Smooth muscle cell (in vitro differentiated cells): Measurements from ENCODE around the gene SUPT3H. TPM values are rescaled to one million over a fixed set of nuclear protein-coding genes. Genes with fewer than 3 reads are reported as not detected.
"Not testable (repeated sequence)": the region's sequence is repeated elsewhere in the genome, so short reads cannot be mapped to it uniquely, and the experiment has no call there.

Experiments used
- DNase-seq: peaks from one replicate; lab custom pipeline; 2025; ENCODE audit not compliant: unreplicated experiment; lab: John Stamatoyannopoulos, UW
- H2AFZ ChIP-seq: fragments of 200-600 bp; sonication (generic); 2 replicates; pipeline ENCODE4 v1.6.0; 2016; ENCODE audit warnings: antibody characterized with exemption, low read depth, mild to moderate bottlenecking
- H3F3A ChIP-seq: fragments of 200-600 bp; sonication (generic); 2 replicates; pipeline ENCODE4 v1.6.0; 2017; ENCODE audit warnings: antibody characterized with exemption, low read depth
- H3K27ac ChIP-seq: fragments of 200-600 bp; sonication (generic); 2 replicates; pipeline ENCODE4 v1.5.1; 2016; ENCODE audit warnings: low read depth, mild to moderate bottlenecking
- H3K27me3 ChIP-seq: fragments of 200-600 bp; sonication (generic); 2 replicates; pipeline ENCODE4 v1.6.1; 2016; ENCODE audit warnings: low read depth, mild to moderate bottlenecking
- H3K36me3 ChIP-seq: fragments of 200-600 bp; sonication (generic); 2 replicates; pipeline ENCODE4 v1.5.1; 2016; ENCODE audit warnings: low read depth
- H3K4me1 ChIP-seq: fragments of 200-600 bp; sonication (generic); 2 replicates; pipeline ENCODE4 v1.5.1; 2016; ENCODE audit warnings: low read depth
- H3K4me2 ChIP-seq: fragments of 200-600 bp; sonication (generic); 2 replicates; pipeline ENCODE4 v1.6.0; 2016; ENCODE audit warnings: mild to moderate bottlenecking
- H3K4me3 ChIP-seq: fragments of 200-600 bp; sonication (generic); 2 replicates; pipeline ENCODE4 v1.5.1; 2016; ENCODE audit warnings: mild to moderate bottlenecking
- H3K79me2 ChIP-seq: fragments of 200-600 bp; sonication (generic); 2 replicates; pipeline ENCODE4 v1.6.0; 2016; ENCODE audit warnings: low read depth, mild to moderate bottlenecking
- H3K9ac ChIP-seq: fragments of 200-600 bp; sonication (generic); 2 replicates; pipeline ENCODE4 v1.6.0; 2016; ENCODE audit warnings: low read depth
- H3K9me3 ChIP-seq: fragments of 200-600 bp; sonication (generic); replicated peaks from 2 replicates; pipeline ENCODE4 v1.5.1; 2016; ENCODE audit warnings: low read depth
- H4K20me1 ChIP-seq: fragments of 200-600 bp; sonication (generic); 2 replicates; pipeline ENCODE4 v1.6.0; 2016; ENCODE audit warnings: low read depth
- CTCF ChIP-seq: fragments of 200-600 bp; sonication (generic); IDR thresholded peaks from 2 replicates; pipeline ENCODE4 v1.5.1; 2017; ENCODE audit warnings: borderline replicate concordance, mild to moderate bottlenecking, antibody characterized with exemption; ENCODE audit not compliant: insufficient read depth, poor library complexity, severe bottlenecking
- WGBS: methylation state at CpG from one replicate; pipeline ENCODE4 v1.1.7; 2016; ENCODE audit warnings: low lambda C conversion rate; 5-methylcytosine and 5-hydroxymethylcytosine counted together
- polyA plus RNA-seq: library from polyadenylated mRNA; unstranded; fragments of >200 nt; fragmentation: Nextera tagmentation; extraction: Ambion mirVana; gene quantifications from 2 replicates; pipeline ENCODE4 v1.2.1, GENCODE V29; 2016
- total RNA-seq: library from RNA; depleted of rRNA; stranded (reverse); fragments of >200 nt; gene quantifications from 2 replicates; pipeline ENCODE4 v1.2.3, GENCODE V29; 2014

The SUPT3H gene
- total and polyA plus RNA-seq, 2 experiments from 2014 or later: 19.4 to 22.9 TPM

- H3K4me1 ChIP-seq: no peaks in the 10 kb centered on the region
- no peaks in the 10 kb centered on the region for H3K36me3 ChIP-seq
- H3K27me3 ChIP-seq: no peaks in the 10 kb centered on the region
- H3F3A ChIP-seq: no peaks in the 10 kb centered on the region
- H2AFZ ChIP-seq: no peak overlapping the region
- H3K9ac ChIP-seq: no peak overlapping the region
- H3K4me2 ChIP-seq: no peak overlapping the region
- WGBS: 83% methylated on average over 5 of the region's 5 CpGs
- DNase-seq: no peak
- H4K20me1 ChIP-seq: no peaks in the 10 kb centered on the region
- H3K27ac ChIP-seq: no peak overlapping the region
- H3K9me3 ChIP-seq: no peaks in the 10 kb centered on the region
- H3K79me2 ChIP-seq: no peaks in the 10 kb centered on the region
- H3K4me3 ChIP-seq: no peak overlapping the region
- TF ChIP-seq CTCF: no peak
Observed at GRCh38 chr6:44869321-44869897, 508.3 kb downstream of the SUPT3H start.

GRCh38 chr6:44868910-44869309 is 508.8 kb downstream of the SUPT3H start:
- Histone ChIP-seq H3K4me3 (no peak overlapping the region), H3K9me3 (no peaks in the 10 kb centered on the region), H3K27ac (no peak overlapping the region), H3K4me1 (no peaks in the 10 kb centered on the region), H3K9ac (no peak overlapping the region), H3K4me2 (no peak overlapping the region), H3K36me3 (no peaks in the 10 kb centered on the region), H2AFZ (no peak overlapping the region), H3K79me2 (no peaks in the 10 kb centered on the region), H3F3A (no peaks in the 10 kb centered on the region), H3K27me3 (no peaks in the 10 kb centered on the region), H4K20me1 (no peaks in the 10 kb centered on the region)
- DNase-seq: no peak
- TF ChIP-seq CTCF: no peak

- H3K4me3 ChIP-seq: no peak overlapping the region
- H3K4me2 ChIP-seq: no peak overlapping the region
- H4K20me1 ChIP-seq: no peaks in the 10 kb centered on the region
- H2AFZ ChIP-seq: no peak overlapping the region
- no peak overlapping the region for H3K9ac ChIP-seq
- no peak for DNase-seq
- 97% methylated on average over 2 of the region's 2 CpGs for WGBS
- no peaks in the 10 kb centered on the region for H3K36me3 ChIP-seq
- no peaks in the 10 kb centered on the region for H3F3A ChIP-seq
- H3K9me3 ChIP-seq: no peaks in the 10 kb centered on the region
- no peak overlapping the region for H3K27ac ChIP-seq
- TF ChIP-seq CTCF: no peak
- no peaks in the 10 kb centered on the region for H3K79me2 ChIP-seq
- no peaks in the 10 kb centered on the region for H3K27me3 ChIP-seq
- H3K4me1 ChIP-seq: no peaks in the 10 kb centered on the region
Observed at GRCh38 chr6:44868335-44868668, 509.4 kb downstream of the SUPT3H start.

- Histone ChIP-seq H3K4me2 (no peak overlapping the region), H3K4me1 (no peaks in the 10 kb centered on the region), H3F3A (no peaks in the 10 kb centered on the region), H3K36me3 (no peaks in the 10 kb centered on the region), H3K9me3 (no peaks in the 10 kb centered on the region), H3K79me2 (no peaks in the 10 kb centered on the region), H2AFZ (no peak overlapping the region), H3K27me3 (no peaks in the 10 kb centered on the region), H3K27ac (no peak overlapping the region), H4K20me1 (no peaks in the 10 kb centered on the region), H3K4me3 (no peak overlapping the region), H3K9ac (no peak overlapping the region)
- no peak for DNase-seq
- no peak for TF ChIP-seq CTCF
- 95% methylated on average over 7 of the region's 7 CpGs for WGBS
Observed at GRCh38 chr6:44867571-44868334, 510.0 kb downstream of the SUPT3H start.

- 92% methylated on average over 2 of the region's 2 CpGs for WGBS
- not testable (repeated sequence) for H4K20me1 ChIP-seq, H3K4me3 ChIP-seq, H3K9me3 ChIP-seq, DNase-seq, H3F3A ChIP-seq, H3K9ac ChIP-seq, H3K27me3 ChIP-seq, H3K4me1 ChIP-seq, H3K36me3 ChIP-seq, H3K79me2 ChIP-seq, H2AFZ ChIP-seq, H3K4me2 ChIP-seq, H3K27ac ChIP-seq
Observed at GRCh38 chr6:44865184-44865583, 512.5 kb downstream of the SUPT3H start.
